DMS79 treated with DMSO at 0.1 percent for 48 hours (cell line): ENCODE results near the gene SUSD4.
"Not testable (repeated sequence)": the region's sequence is repeated elsewhere in the genome, so short reads cannot be mapped to it uniquely, and the experiment has no call there.

Experiments
- DNase-seq: peaks from one replicate; lab custom pipeline; 2025; lab: John Stamatoyannopoulos, UW

SUSD4 gene

GRCh38 chr1:223363856-223364684 is at the start of gene SUSD4:
Gene SUSD4 (minus strand): TSS chr1:223364176. CDS start chr1:223363425, 751 bp downstream.
- peak; percentile 82 for DNase-seq

- no peak for DNase-seq
These were observed 49.2 kb upstream of the SUSD4 start for GRCh38 chr1:223413216-223413615.

- no peak for DNase-seq
These were observed 47.7 kb upstream of the SUSD4 start for GRCh38 chr1:223411710-223412109.

GRCh38 chr1:223411309-223411708 is 47.3 kb upstream of the SUSD4 start:
- no peak for DNase-seq

DNA sequence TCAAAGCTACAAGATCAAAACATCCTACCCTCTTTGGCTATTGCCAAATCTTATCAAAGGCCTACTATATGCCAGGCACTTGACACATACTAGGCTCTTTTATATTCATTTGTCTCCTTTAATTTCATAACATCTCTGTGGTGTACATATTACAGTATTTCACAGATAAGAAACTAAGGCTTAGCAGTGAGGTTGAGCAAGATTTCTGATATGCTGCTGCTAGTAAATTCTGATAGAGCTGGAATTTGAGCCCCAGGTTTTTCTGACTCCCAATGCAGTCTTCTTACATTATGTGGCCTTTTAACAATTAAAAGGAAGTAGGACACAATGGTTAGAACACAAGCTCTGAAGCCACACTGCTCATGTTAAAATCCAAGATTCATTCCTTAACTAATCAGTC is 46.1 kb upstream of the SUSD4 start:
- DNase-seq, result no peak

DNA sequence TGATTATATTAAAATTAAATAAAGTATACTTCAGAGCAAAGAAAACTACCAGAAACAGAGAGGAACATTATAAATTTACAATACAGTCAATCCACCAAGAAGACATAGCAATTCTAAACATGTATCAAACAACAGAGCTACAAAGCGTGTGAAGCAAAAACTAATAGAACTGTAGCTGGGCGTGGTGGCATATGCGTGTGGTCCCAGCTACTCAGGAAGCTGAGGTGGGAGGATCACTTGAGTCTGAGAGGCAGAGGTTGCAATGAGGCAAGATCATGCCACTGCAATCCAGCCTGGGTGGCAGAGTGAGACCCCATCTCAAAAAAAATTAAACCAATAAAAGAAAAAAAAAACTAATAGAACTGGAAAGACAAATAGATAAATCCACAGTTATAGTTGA is 41.5 kb upstream of the SUSD4 start:
- no peak for DNase-seq

GRCh38 chr1:223403184-223403815 is 39.3 kb upstream of the SUSD4 start:
- peak; percentile 16 for DNase-seq

DNA sequence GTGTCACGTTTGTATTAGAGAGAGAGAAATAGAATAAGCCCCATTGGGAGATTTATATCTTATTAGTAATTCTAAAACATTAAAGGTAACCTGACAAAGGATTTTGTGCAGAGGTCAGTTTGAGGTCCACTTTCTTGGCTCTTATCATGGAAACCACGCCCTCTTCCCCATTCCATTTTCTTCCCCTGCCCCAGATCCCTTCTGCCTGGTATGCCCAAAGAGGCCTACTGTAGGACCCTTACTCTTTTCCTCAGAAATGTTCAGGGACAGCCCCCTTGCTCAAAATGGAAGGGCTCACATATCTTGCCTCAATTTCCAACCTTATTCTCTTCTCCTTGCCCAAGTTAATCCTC is 38.8 kb upstream of the SUSD4 start:
- no peak for DNase-seq

DNA sequence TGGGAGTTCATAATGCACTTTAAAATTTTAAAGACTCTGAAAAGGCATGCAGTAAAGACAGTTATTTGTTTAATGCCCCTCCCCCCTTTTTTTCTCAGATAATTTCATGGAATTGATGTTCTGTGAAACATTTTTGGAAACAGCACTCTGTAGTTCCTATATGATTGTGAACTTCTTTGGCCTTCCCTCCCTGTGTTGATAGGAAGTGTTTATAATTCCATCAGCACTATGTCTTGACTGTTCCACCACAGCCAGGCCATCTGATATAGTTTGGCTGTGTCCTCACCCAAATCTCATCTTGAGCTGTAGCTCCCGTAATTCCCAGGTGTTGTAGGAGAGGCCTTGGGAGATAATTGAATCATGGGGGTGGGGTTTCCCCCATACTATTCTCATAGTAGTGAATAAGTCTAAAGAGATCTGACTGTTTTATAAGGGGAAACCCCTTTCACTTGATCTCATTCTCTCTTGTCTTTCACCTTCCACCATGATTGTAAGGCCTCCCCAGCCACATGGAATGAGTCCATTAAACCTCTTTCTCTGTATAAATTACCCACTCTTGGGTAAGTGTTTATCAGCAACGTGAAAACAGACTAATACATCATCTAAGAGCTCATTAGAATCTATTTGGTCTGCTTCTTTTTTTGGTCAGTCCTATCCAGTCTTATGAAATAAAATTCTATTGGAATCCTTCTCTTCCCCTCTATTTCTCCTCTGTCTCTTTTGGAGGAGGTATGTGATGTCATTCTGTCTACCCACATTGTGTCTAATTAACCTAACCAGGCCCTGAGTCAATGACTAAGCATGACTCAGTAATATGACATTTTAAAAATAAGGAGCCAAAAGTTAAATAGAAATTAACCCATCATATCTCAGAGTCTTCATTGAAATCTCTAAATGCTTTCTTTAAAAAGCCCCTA is 38.2 kb upstream of the SUSD4 start:
- no peak for DNase-seq

DNA sequence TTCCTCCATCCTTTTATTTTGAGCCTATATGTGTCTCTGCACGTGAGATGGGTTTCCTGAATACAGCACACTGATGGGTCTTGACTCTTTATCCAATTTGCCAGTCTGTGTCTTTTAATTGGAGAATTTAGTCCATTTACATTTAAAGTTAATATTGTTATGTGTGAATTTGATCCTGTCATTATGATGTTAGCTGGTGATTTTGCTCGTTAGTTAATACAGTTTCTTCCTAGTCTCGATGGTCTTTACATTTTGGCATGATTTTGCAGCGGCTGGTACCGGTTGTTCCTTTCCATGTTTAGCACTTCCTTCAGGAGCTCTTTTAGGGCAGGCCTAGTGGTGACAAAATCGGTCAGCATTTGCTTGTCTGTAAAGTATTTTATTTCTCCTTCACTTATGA is 35.4 kb upstream of the SUSD4 start:
- not testable (repeated sequence) for DNase-seq

- no peak for DNase-seq
These were observed 30.7 kb upstream of the SUSD4 start for GRCh38 chr1:223394706-223395105.

- DNase-seq, result no peak
These were observed 30.3 kb upstream of the SUSD4 start for GRCh38 chr1:223394242-223394641.

DNA sequence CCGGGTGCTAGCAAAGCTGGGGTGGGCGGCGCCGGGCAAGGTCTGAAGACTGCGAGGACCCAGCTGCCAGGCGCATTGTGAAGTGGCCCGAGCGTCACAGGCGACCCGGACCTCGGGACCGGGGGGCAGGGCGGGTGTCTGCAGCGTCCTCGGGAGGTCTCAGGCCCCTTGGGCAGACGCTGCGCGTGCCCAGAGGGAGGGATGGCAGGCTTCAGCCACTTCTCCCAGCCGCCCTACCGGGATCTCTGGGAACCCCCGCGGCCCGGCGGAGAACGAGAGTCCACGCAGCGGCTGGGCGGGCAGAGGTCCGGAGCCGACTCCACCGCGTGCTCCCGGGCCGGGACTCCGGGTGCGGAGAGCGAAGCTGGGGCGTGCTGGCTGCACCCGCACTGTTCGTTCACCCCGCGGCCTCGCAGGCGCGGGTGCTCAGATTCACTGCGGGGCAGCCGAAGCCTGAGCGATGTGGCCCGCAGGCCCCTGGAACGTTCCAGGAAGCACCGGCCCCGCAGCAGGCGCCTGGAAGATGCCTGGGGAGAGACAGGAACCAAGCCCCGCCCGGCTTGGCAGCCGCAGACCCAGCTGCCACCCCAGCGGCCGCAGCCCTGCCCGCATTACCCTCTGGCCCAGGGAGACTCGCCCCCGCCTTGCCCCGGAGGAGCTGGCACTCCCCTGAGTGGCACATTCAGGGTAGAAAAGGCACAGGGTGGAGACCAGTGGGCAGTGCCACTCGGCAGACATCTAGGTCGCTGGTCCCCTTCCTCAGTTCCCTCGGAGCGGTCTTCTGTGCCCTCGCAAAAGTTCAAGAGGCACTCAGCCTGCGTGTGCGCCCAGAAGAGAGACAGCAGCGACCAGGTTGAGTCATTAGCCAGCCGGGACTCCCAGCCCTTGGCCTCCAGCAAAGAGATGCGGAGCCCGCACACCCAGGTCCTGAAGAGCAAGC is 29.6 kb upstream of the SUSD4 start, which contains the start of gene CCDC185:
Gene CCDC185 (plus strand): TSS at position 141 of the 940 bp plus-strand sequence. CDS start 61 bp downstream, at position 202.
- no peak for DNase-seq

- DNase-seq, result no peak
These were observed 26.6 kb upstream of the SUSD4 start for GRCh38 chr1:223390618-223391017.

DNA sequence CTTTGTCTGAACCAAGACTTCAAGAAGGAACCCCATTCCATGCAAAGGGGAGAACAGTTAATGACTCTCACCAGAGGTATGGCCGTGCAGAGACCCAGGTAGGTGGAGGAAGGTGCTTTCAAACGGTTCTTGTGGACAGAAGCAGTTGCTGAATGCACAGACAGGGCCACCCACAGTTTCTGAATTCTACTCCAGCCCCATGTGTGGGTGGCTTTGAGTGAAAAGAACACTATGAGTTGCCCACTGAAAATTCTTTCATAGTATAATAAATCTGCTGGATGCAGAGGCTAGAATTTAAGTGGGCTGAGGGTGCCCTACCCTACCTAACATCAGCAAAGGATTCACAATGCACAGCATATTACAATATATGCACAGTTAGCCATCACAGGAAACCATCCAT is 22.0 kb upstream of the SUSD4 start:
- no peak for DNase-seq

- no peak for DNase-seq
These were observed 14.8 kb upstream of the SUSD4 start for GRCh38 chr1:223378754-223379153.

DNA sequence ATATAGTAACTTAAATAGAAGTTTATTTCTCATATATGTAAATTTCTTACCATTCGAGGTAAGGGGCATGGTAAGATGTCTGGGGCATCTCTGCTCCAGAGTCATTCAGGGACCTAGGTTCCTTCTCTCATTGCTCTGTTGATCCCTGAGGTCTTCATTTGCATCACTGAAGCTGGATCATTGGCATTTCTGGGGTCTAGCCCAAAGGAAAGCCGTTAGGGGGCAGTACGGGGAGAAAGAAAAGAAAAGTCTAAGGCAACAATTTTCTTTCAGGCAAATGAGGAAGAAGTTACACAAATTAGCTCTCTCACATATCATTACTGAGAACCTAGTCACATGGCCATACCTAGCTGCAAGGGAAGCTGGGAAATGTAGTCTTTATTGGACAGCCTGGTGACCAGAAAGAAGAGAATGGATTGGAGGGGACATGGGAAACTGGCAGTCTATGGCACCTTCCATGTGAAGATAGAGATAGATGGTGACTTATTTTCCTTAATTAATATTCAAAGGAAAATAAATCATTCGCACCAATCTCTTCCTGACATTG is 10.2 kb upstream of the SUSD4 start:
- DNase-seq, result no peak

DNA sequence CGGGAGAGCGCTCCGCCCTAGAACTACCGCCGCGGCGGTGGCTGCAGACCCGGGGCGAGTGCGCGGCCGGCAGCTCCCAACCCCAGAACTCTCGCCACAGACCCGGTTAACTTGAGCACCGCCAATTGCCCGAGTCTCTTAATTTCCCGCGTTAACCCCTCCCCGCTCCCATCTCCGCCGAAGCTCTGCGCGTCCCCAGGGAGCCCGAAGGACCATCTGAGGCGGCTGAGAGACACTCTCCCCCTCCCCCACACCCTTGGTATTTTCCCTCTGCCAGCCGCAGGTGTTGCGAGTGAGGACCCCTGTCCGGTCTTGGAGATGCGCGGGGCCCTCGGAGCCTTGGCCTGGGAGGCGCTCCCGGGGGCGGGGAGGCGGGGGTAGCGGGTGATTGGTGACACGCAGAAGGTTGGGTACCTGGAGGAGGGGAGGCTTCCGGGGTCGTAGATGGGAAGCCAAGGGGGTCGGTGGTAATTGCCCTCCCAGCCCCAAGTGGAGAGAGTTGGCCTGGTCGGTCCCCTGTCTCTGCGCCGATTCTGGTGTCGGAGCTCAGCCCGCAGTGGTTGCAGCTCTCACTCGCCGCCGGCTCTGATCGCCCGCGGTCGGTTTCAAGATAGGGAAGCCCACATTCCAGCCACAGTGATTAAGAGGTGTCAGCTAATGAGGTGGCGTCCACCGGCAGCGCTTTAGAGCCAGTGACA is 858 bp upstream of the SUSD4 start:
- DNase-seq, result peak; percentile 26

DNA sequence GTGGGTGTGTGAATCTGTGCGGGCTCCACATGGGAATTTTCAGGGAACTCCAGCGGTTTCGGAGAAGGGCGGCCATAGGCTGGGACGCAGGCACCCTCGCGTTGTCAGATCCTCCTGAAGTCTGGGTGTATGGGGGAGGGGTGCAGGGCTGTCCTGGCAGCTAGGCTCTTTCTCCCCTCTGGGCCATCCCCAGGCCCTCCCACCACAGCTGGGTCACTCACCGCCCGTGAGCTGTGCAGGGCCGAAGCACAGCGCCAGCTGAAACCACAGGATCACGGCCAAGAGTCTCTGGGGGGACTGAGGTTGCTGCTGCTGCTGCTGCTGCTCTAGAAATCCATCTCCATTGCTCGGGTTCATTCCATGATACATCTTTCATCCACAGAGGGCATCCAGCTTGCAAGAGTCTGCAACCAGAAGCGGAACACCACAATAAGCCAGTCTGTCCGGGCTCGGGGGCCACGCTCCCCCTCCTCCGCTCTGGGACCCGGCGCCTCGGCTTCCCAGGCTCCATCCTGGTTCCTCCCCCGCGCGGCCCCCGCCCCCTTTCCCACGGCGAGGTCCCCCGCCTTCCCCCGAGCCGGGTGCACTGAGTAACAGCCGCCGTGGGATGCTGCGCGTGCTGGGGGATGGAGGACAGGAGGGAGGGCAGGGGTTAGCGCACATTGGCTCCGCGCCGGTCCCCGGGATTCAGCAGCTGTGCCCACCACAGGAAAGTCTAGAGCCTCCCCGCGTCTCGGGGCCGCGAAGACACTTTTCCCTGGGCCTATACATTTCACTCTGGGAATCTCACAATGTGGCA is 720 bp downstream of the SUSD4 start:
- peak; percentile 45 for DNase-seq

GRCh38 chr1:223358826-223359225 is 5.2 kb downstream of the SUSD4 start:
- DNase-seq, result no peak
